Umbilical cord (tissue), 2 donors: Measurements from ENCODE around the gene NPHS2. TPM values are rescaled to one million over a fixed set of nuclear protein-coding genes. Genes with fewer than 3 reads are reported as not detected.
"Not testable (repeated sequence)": the region's sequence is repeated elsewhere in the genome, so short reads cannot be mapped to it uniquely, and the experiment has no call there.

ENCODE experiments used
- DNase-seq: peaks from one replicate; pipeline ENCODE4 v3.0.0-alpha.2; 2015; ENCODE audit warnings: low spot score
- total RNA-seq: library from RNA; depleted of rRNA; stranded (reverse); fragments of >200 nt; gene quantifications from one replicate; pipeline ENCODE4 v1.2.3, GENCODE V29; 2014; ENCODE audit warnings: low replicate concordance; ENCODE audit not compliant: insufficient read depth

Gene NPHS2
- total RNA-seq, 1 donor from 2014 or later, result not detected

- DNase-seq, result no peak
Observed at GRCh38 chr1:179547021-179547535, 28.7 kb downstream of the NPHS2 start.

DNA sequence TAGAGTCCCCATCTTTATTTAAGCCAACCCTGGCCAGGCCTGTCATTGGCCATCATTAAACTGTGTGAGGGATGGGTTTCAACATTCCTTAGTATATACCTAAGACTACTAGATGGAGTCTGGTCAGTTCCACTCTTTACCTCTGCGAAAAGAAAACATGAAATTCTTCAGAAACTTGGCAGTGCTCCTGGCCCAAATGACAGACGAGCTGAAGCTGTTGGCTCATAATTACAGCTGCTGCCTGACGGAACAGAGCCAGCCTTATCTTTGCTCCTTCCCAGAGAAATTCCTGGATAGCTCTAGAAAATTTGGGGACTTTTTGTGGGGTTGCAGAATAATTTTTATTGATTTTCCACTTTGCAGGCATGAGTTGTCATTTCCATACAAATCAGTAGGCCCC lies 30.4 kb downstream of the NPHS2 start:
- no peak for DNase-seq

DNA sequence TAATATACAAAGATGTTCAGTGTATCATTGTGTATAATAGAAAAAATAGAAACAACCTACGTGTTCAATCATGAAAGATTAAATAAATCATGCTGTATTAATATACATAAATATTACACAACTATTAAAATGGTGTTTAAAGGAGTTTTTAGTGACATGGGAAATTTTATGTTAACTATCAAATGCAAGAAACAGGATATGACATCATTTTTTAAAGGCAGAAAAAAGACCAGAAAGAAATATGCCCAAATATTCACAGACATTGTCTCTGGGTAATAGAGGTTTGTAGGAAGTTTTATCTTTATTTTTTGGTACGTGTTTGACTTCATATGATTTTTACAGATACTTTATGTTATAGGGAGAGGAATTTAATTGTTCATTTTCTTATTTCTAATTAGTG lies 34.0 kb downstream of the NPHS2 start:
- no peak for DNase-seq

- no peak for DNase-seq
Observed at GRCh38 chr1:179530352-179530751, 45.4 kb downstream of the NPHS2 start.

GRCh38 chr1:179529482-179530195 lies 46.1 kb downstream of the NPHS2 start:
- DNase-seq, result no peak

DNA sequence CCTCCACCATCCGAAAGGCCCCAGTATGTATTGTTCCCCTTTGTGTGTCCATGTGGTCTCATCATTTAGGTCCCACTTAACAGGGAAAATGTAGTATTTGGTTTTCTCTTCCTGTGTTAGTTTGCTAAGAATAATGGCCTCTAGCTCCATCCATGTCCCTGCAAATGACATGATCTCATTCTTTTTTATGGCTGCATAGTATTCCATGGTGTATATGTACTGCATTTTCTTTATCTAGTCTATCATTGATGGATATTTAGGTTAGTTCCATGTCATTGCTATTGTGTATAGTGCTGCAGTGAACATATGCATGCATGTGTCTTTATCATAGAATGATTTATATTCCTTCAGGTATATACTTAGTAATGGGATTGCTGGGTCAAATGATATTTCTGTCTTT lies 57.2 kb downstream of the NPHS2 start:
- DNase-seq, result not testable (repeated sequence)

DNA sequence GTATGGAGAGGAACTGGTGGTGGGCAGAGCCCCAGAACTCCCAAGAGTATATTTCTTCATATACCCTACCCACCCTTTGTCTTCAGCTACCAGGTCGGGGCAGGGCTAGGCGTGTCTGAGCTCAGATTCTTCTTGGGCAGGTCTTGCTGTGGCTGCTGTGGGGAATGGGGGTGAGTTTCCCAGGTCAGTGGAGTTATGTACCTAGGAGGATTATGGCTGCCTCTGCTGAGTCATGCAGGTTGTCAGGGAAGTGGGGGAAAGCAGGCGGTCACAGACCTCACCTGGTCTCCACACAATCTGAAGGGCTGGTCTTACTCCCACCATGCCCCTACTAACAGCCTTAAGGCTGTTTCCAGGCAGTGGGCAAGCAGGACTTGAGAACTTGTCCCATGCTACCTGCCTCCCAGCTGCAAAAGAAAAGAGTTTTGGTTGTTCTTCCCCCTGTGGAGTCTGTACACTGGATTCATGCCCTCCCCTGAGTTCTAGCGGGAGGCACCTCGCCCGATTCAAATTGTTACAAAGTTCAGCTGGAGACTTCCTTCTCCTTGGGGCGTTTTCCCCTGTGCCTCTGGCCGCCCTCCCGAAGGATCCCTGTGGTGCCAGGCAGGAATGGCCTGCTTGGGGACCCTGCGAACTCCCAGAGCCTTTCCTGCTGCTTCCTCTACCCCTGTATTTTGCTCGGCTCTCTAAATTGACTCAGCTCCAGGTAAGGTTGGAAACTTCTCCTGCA lies 58.6 kb downstream of the NPHS2 start:
- no peak for DNase-seq

DNA sequence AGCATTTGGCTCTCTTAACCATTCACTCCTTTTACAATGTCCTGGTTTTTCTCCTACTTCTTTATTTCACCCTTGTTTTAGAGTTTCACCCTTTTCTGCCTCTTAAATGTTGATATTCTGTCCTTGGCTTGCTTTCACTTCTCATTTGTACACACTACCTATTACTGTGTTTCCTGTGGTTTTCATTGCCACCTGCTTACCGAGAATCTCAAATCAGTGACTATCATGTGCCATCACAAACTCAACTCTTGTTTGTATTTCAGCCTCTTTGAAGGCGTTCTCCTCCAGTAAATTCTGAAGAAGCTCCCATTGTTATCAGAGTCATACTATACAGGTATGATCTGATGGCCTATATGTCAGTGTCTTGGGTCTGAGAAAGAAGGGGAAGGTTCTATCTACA lies 65.7 kb downstream of the NPHS2 start:
- DNase-seq, result no peak

GRCh38 chr1:179509384-179509783 lies 66.4 kb downstream of the NPHS2 start:
- no peak for DNase-seq

GRCh38 chr1:179506199-179506598 lies 69.5 kb downstream of the NPHS2 start:
- DNase-seq, result no peak

Other genes with a start within 250 kb of the NPHS2 start
- 7.5 TPM for gene AXDND1, start 210.0 kb downstream of the NPHS2 start, total RNA-seq
- not detected for gene TDRD5, start 15.9 kb upstream of the NPHS2 start, total RNA-seq
- gene FAM163A, start 167.3 kb upstream of the NPHS2 start, total RNA-seq, result 3.6 TPM